ENCODE measurements around the gene NPAT.

Gene NPAT

DNA sequence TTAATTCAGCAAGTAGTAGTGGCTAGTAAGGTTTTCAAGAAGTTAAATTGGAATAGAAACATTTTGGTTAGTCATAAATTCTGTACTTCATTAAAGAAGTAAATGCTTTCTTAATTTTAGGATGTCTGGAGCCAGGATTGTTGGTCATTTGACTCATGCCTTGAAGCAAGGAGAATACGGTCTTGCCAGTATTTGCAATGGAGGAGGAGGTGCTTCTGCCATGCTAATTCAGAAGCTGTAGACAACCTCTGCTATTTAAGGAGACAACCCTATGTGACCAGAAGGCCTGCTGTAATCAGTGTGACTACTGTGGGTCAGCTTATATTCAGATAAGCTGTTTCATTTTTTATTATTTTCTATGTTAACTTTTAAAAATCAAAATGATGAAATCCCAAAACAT lies 75.3 kb downstream of the NPAT start:
- TF ChIP-seq, protein P1, sequence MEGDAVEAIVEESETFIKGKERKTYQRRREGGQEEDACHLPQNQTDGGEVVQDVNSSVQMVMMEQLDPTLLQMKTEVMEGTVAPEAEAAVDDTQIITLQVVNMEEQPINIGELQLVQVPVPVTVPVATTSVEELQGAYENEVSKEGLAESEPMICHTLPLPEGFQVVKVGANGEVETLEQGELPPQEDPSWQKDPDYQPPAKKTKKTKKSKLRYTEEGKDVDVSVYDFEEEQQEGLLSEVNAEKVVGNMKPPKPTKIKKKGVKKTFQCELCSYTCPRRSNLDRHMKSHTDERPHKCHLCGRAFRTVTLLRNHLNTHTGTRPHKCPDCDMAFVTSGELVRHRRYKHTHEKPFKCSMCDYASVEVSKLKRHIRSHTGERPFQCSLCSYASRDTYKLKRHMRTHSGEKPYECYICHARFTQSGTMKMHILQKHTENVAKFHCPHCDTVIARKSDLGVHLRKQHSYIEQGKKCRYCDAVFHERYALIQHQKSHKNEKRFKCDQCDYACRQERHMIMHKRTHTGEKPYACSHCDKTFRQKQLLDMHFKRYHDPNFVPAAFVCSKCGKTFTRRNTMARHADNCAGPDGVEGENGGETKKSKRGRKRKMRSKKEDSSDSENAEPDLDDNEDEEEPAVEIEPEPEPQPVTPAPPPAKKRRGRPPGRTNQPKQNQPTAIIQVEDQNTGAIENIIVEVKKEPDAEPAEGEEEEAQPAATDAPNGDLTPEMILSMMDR (IDR thresholded peaks at IDR 0.05), result no peak

DNA sequence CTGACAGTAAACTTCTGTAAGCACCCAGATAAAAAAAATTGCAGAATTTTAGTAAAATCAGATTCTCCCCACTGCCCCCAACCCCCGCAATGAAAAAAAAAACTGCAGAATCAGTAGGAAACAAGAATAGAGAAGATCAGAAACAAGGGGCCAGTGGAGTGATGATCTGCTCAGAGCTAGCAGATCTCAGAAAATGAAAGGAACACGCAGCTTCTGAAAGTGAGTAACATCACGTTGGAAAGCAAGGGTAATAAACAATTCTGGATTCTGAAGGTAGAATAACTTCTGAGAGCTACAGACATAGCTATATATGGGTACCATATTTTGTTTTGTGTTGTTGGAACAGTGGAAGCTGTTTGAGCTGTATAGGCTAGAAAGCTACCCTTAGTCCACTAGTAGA lies 77.8 kb downstream of the NPAT start:
- TF ChIP-seq, protein P1 (IDR thresholded peaks at IDR 0.05), result no peak

DNA sequence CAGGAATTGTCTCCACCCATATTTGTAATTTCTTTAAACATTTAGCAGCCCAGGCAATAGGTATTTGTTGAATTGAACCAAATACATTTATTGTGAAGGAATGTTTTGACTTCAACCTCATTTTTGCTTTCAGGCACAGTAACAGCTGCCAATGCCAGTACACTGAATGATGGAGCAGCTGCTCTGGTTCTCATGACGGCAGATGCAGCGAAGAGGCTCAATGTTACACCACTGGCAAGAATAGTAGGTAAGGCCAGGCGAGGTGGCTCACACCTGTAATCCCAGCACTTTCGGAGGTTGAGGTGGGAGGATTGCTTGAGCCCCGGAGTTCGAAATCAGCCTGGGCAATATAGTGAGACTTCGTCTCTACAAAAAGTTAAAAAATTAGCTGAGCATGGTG lies 80.1 kb downstream of the NPAT start:
- TF ChIP-seq, protein P1 (IDR thresholded peaks at IDR 0.05), result no peak

DNA sequence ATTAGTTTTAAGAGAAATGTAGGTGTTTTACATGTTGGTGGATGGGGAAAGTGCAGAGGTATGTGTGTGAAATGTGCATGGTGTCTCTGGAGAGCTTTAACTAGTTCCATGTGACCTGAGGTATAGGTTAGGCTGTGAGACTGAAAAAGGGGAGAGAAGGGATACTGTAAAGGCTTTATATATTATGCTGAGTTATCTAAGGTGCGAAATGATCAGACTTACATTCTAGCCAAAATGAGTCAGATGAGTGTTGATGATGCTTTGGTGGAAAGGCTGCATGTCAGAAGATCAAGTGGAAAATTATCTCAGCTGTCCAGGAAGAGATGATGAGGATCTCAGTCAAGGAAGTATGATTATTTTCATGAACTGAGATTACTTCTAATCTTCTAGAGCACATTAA lies 85.2 kb downstream of the NPAT start:
- TF ChIP-seq, protein P1 (IDR thresholded peaks at IDR 0.05), result no peak

DNA sequence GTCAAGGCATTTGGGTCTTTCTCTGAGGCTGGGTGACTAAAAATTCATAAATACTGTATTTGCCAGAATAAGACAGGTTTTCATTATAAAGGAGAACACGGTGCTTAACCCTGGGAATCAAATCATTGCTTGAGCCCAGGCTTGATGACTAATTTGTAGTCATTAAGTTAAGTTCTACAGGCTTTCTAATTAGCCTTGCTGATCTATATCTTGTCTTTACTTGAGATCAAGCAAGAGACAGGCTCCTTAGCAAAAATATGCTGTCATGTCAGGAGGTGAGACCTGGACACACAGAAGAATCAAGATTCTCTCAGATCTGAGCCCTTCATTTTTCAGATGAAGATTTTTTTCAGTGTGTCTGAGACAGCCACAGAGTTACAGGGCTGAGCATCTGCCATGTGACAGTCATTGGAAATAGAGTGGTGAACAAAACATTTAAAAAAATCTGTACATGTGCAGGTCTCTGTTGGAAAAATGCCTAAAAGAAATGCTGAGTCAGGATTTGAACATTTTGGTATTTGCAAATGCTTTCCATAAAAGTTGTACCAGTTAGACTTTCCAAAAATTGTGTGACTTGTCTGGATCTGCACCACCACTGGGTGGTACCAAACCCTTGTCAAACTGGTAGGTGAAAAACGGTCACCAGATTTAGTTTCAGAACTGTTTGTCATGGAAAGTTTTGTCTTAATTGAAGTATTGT lies 86.4 kb downstream of the NPAT start:
- TF ChIP-seq, protein P1 (IDR thresholded peaks at IDR 0.05), result peak; percentile 70

DNA sequence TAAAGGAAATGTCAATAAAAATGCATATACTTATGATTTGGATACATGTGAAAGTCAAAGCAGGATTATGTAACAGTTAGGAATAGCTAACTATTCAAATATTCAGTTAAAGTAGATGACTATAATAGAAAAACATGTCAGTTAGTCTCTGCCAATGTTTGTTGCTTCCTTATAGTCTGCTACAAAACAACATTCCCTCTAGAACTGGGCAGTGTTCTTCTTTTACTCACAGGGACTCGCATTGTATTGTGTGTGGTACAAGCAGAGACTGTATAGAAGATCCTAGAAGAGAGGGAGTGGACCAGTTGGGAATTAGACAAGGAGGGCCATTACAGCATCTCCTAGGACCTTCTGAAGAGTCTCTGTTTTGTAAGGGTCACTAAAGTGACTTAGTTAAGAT lies 90.4 kb downstream of the NPAT start:
- TF ChIP-seq, protein P1 (IDR thresholded peaks at IDR 0.05), result no peak

DNA sequence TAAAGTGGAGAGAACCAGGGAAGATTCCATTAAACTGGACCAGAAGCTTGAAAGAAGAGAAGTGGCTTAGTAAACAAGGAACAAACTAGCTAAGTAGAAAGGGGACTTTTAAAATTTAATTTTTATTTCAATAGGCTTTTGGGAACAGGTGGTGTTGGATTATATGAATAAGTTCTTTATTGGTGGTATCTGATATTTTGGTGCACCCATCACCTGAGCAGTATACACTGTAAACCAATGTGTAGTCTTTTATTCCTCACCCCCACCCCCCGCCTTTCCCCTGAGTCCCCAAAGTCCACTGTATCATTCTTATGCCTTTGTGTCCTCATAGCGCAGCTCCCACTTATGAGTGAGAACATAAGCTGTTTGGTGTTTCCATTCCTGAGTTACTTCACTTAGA lies 93.7 kb downstream of the NPAT start:
- TF ChIP-seq, protein P1 (IDR thresholded peaks at IDR 0.05), result no peak

DNA sequence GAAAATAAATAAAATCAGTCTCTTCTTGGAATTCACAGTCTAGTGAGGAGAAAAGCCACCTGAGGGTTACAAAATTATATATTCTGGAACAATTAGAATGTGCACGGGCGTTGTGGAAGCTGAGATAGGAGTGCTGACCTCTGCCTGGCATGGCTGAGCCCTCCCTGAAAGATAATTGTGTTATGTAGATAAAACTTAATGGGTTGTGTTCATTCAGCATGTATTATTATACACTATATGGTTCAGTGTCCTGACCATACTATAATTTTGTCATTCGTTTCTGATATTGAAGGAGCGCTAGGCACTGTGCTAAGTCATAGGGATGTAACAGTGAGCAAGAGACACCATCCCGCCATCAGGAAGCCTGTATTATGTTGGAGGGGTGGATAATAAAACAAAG lies 97.3 kb downstream of the NPAT start:
- TF ChIP-seq, protein P1 (IDR thresholded peaks at IDR 0.05), result no peak

Data from LNCAP (cell line).